AML-193 (cell line): Measurements from ENCODE around the gene TNRC6C.

ENCODE experiments used
- DNase-seq, 2 experiments: peaks; one replicate each; lab custom pipeline; 2025; lab: John Stamatoyannopoulos, UW

The TNRC6C gene, protein sequence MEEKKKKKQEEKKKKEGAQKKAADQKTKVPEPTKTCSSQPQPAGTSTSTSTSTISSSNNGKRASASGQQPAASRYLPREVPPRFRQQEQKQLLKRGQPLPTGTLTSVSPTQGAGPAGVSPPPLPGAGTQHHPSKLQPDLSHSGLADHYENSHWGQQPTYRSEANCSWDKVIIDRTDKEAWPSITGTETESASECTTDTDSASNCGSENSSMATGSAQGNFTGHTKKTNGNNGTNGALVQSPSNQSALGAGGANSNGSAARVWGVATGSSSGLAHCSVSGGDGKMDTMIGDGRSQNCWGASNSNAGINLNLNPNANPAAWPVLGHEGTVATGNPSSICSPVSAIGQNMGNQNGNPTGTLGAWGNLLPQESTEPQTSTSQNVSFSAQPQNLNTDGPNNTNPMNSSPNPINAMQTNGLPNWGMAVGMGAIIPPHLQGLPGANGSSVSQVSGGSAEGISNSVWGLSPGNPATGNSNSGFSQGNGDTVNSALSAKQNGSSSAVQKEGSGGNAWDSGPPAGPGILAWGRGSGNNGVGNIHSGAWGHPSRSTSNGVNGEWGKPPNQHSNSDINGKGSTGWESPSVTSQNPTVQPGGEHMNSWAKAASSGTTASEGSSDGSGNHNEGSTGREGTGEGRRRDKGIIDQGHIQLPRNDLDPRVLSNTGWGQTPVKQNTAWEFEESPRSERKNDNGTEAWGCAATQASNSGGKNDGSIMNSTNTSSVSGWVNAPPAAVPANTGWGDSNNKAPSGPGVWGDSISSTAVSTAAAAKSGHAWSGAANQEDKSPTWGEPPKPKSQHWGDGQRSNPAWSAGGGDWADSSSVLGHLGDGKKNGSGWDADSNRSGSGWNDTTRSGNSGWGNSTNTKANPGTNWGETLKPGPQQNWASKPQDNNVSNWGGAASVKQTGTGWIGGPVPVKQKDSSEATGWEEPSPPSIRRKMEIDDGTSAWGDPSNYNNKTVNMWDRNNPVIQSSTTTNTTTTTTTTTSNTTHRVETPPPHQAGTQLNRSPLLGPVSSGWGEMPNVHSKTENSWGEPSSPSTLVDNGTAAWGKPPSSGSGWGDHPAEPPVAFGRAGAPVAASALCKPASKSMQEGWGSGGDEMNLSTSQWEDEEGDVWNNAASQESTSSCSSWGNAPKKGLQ (N-terminal part only)

DNA sequence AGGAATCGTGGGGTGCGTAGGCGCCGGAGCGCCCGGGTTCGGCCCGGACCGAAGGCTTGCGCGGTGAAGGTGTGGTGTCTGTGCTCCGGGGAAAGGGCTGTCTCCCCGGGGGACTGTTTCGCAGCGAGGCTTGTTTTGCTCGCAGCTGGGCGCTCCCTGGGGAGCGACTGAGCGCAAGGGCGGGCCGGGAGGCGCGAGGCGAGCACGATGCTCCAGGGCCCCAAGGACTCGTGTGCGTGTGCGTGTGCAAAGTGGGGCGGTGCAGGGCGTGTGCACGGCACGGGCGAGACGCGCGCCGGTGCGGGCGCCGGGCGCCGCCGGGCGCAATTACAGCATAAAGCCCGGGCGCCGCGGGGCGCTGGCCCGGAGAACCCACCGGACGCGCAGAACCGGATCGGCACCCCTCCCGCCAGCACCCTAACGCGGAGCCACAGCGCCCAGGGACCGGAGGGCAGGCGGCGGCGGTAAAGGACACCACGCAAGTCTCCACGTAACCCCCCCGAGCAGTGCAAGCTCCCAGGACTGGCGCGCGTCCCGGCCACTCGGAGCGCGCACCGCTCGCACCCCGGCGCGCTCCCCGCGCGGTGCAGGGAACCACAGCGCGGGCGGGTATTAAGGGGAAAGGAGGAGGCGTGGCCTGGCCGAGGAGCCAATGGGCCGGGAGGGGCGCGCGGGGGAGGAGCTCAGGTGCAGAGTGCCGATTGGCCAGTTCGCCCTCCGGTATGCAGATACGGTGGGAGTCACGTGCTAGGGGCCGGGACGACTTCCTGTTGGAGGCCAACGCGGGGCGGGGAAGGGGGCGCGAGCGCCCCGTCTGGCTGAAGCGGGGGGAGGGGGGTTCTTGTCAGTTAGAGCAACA is at the start of gene TNRC6C:
Gene TNRC6C (plus strand): TSS at position 847 of the 859 bp plus-strand sequence. CDS start 45,504 bp downstream, outside the sequence.
- DNase-seq = peak; percentile 89 to 92

DNA sequence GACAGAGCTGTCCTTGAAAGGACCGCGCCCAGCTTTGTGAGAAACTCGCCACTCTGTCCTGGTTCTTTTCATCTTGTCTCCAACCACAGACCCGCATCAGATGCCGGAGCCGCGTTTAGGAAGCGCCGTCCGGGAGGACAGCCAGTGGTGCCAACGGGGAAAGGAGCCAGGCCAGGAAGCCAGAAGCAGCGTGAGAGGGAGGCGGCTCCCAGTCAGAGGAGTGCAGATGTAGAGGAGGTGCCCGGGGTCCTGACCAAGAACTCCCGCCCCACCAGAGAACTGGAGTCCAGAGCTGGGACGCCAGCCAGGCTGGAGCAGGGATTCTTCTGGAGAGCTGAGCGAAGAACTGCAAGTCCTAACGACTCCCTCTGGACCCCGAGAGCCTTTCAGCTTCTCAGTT is 49.3 kb upstream of the TNRC6C start:
- no peak for DNase-seq

DNA sequence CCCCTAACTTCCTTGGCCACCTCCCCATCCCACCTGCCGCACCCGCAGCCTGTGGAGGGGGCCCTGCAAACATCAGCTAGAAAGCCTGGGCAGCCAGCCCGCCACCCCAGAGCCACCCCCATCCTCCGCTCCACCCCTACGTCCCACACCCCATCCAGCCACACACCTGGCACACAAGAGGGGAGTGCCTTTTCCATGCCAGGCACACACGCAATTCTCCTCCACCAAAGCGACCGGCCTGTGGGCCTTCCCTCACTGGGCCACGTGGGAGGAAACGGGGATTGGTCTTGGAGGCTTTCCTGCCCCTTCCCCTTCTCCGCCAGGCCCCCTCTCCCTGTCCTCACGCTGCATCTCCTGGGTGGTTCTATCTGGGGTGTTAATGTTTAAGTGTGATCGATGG is 48.7 kb upstream of the TNRC6C start:
- no peak for DNase-seq

DNA sequence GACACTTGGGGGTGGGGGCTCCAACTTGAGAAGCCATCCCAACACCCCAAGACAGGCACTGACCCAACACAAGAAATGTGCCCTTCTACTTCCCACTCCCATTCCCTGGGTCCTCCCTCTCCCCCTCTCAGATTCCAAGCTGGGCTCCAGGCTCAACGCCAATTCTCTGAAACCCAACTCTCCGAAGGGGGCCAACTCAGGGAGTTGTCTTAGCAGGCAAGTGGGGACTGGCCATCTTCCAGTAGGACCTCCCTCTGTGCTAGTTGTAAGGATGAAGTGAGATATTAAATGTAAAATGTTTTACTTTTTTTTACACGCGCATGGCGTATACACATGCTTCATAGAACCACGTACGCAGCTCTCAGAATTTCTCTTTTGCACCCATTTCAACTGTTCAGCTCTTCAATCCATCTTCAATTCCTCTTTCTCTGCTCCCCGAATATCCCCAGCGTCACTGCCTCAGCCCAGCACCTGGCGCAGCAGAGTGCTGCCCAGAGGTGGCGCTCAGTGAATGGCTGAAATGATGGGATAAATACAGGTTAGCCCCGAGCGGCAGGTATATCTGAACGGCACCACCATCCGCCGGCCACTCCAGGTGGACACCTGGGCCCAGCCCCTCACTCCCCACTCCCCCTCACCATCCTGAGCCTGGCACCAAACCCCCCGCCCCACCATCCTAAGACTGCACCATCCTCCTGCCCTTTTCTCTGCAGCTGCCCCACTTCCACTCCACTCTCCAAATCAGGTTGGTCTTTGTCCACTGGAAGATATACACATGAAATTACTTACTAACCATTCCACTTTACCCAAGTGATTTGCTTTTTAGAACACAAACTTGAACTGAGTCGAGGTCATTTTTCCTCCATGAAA is 43.9 kb upstream of the TNRC6C start:
- no peak for DNase-seq

DNA sequence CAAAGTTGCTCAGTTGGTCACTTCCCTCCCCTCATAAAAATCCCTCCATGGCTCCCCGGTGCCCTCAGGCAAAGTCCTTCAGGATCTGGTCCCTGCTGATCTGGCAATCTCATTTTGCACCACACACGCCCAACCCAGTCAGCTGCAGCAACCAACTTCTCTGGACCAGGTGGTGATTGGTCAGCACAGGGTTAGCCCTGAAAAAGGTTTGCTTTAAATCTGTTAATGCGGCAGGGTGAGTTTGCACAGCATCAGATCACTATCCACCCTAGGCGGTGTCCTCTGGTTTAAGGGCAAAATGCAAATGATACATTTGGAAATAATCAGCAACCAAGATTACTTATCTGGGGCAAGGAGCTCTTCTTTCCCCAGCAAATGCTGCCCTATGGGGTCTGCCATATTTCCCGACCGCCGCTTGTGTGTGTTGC is 42.9 kb upstream of the TNRC6C start:
- DNase-seq = no peak

DNA sequence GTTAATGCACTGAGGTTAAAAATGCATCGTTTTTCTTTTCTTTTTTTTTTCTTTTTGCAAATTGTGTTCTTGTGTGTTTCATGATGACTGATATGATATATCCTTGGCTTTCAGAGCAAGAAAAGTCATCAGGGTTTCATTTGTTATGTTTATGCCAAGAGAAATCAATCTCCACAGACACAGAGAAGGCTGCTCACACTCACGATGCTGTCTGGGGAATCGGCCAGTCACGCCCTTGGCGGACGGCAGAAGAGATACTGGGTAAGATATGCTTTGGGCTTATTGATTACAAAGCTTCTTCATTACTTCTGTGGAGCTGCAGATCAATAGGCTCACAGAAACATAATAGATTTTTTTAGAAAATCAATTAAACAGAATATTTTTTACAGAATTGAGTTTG is 42.2 kb upstream of the TNRC6C start:
- no peak for DNase-seq

DNA sequence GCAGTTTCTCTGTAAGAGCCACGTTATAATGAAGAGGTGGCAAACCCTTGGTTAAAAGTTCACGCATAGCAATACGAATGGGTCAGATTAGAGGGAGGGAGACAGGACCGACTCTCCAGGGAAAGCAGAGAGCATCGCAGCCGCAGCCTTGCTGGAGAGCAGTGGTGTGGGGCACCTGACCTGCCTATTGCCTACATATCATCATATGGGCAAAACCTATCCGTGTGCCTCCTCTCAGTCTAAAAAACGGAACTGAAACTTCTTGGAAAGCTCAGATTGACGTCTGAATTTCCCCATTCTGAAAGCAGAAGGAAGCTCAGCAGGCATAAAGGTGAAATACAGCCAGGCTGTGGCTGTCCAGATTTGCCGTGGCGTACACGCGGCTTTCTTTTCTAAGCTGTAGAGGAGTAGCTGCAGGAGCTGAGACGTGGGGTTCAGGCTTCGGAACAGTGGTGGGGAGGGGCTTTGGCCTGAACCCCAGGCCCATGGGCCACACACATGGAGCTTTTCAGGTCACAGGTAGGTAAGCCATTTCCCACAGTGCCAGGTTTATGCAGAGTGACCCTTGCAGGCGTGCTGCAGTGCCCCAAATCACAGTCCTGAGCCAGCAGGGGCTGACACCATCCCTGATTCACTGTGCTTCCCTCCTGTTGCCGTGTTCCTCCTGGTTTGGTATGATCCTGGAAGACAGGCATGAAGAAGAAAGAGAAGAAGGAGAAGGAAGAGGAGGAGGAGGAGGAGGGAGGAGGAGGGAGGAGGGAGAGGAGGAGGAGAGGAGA is 41.6 kb upstream of the TNRC6C start:
- peak; percentile 82 for DNase-seq

DNA sequence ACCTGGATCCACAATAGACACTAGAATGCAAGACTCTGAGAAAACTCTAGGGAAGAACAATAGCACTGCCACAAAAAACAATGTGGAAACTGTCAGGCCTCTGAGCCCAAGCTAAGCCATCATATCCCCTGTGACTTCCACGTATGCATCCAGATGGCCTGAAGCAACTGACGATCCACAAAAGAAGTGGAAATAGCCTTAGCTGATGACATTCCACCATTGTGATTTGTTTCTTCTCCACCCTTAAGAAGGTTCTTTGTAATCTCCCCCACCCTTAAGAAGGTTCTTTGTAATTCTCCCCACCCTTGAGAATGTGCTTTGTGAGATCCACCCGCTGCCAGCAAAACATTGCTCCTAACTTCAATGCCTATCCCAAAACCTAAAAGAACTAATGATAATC is 39.2 kb upstream of the TNRC6C start:
- DNase-seq = no peak

DNA sequence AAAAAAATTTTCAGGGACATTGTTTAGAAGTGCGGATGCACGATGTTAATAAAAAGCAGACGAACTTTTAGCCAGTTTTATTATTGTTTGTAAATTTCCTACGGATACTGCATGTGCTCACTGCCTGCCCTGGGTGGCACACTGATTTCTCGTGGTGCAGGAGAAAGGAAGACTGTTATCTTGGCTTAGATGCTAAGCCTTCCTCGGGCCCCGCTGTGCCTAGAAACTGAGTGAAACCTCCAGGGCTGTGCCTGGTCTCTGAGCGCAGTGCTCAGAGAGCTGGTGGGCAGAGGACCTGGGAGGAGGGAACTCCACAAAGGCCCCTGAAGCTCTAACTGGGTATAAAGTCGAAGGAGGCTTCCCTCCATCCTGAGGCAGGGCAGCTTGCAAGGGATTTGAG is 35.4 kb upstream of the TNRC6C start:
- no peak for DNase-seq

DNA sequence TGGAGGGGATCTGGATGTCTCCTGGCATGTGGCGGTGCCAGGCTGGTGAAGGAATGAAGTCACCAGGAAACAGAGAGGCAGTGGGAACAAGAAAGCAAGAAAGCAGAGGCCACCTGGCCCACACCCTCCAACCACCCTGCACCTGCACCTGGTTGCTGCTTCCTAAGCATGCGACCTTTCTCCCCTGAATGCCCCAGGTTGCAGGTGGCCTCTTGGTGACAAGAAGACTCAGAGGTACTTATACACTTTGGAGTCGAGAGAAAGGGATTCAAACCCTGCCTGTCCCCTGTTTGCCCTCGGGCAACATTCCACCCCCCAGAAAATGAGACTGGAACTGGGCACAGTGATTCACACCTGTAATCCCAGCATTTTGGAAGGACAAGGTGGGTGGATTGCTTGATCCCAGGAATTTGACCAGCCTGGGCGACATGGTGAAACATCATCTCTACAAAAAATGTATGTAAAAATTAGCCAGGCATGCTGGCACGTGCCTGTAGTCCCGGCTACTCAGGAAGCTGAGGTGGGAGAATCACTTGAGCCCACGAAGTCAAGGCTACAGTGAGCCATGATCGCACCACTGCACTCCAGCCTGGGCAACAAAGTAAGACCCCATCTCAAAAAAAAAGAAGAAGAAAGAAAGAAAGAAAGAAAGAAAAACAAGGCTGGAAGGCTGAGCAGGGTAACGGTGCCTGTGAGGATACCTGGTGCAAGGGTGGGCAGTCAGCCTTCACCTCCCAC is 34.6 kb upstream of the TNRC6C start:
- no peak for DNase-seq

DNA sequence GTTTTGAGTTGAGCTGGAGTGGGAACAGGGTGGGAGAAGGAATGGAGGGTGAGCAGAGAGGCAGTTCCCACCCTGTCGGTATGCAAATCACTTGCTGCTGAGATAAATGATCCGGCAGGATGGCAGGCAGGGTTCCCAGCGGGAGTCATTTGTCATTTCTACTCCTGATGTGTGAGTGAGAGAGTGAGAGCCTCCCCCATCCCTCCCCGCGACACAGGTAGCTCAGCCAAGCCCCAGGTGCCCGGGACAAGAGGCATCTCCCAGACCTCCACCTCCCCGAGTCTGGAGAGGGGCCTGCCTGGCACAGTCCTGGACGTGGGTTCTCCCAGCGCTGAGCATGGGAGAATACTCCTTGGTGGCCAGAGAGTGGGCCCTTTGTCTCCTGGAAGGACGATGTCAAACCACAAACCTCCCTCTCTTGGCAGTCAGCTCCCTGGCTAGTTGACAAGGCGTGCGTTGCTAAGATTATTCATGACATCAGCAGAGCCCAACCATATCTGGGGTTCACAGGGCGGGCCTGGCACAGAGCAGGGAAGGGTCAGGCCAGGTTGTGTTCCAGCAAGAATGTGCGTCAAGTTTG is 33.7 kb upstream of the TNRC6C start:
- DNase-seq = no peak

DNA sequence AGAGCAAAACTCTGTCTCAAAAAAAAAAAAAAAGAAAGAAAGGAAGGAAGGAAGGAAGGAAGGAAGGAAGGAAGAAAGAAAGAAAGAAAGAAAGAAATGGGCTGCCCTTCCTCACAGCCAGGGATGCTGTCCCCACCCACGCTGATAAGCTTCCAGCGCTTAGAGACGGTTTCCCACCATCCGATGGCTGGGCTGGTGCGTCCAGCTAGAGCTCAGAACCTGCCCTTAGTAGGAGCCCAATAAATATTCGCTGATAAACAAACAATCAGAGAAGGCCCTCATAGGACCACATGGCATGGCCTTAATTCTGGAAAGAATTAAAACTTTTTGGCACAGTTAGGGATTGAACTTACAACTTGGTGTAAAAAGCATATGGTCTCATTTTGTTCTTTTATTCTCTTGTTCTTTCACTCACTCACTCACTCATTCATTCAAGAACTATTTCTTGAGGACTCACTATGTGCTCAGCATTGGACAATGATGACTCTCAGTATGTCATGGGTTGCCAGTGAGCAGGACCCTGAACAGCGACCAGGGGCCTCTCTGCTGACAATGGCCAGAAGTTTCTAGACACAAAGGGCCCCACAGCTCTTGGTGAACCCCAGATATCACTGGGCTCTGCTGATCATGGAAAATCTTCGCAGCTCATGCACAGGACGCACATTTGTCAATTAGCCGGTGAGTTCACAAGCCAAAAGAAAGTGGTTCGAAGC is 32.5 kb upstream of the TNRC6C start:
- no peak for DNase-seq

DNA sequence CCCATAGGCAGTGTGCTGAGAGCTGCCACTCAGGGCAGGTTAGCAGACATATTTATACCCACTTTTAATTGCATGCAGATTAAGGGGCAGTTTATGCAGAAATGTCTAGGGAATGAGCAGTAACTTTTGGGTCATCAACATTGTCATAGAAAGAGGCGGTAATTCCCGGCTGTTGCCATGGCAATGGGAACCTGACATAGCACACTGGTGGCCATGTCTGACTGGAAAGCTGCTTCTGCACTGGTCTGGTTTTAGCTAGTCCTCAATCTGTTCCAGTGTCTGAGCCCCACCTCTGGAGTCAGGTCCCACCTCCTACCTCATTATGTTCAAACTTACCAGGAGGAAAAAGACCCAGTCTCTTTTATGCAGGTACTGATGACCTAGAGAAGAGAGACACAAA is 31.5 kb upstream of the TNRC6C start:
- no peak for DNase-seq

DNA sequence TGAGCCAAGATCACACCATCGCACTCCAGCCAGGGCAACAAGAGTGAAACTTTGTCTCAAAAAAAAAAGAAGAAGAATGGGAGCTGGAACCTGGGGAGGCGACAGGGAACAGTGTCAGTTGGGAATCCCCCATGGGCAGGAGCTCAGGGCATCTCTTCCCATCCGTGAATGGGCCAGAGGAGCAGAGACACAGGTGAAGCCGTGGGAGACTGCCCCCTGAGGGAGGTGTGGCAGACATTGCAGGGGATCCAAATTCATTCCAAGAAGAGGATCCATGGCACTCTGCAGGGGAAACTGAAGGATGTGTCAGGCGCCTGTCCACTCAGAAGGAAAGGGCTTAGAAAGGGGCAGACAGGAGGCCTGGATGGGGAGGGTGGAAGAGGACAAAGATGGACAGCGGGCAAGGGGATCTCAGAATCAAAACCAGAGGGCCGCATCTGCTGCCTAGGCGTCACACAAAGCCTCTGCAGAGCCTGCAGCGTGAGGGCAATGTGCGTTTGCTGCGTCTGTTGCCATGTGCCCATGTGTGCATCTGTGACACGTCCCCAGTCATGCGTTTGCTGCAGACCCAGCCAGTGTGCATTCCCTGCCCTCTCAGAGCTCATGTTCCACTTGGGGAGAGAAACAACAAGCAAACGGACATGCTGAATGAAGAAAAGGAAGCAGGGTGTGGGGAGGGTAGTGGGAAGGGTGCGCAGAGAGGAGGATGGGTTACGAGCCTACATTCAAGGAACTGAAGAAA is 30.6 kb upstream of the TNRC6C start:
- no peak for DNase-seq

DNA sequence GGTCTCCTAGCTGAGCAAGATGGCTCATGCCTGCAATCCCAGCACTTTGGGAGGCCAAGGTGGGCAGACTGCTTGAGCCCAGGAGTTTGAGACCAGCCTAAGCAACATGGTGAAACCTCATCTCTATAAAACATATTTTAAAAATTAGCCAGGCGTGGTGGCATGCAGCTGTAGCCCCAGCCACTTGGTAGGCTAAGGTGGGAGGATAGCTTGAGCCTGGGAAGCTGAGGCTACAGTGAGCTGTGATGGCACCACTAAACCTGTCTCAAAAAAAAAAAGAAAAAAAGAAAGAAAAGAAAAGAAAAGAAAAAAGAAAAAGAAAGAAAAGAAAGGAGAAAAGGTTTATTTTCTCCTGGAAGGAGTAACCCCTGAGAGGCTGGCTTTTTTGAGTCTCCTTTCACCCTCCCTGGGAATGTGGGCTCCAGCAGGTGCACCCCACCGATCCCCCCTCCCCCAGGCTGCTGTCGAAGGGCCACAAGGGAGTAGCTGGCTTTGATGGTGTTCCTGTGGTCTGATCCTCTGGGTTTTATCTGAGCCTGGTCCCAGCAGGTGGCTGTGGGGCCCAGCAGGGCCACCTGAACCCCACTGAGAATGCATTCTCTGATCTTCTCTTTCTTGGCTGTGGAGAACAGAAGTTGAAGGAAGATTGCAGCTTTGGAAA is 29.9 kb upstream of the TNRC6C start:
- DNase-seq = no peak

DNA sequence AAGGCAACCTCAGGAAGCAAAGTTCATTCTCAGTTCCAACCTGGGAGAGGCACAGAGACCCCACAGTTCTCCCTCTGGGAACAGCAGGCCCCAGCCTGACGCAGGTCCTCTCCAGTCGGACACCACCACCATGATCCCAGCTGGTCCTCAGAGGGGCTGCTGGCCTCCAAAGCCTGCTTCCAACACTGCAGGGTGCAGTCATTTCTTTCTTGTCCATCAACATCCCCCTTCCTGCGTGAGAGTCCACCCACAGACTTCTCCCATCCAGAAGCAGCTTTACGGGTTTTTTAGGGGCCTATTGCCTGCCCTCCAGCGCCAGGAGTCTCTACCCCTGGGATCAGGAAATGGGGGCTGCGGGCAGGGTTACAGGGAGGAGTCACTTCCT is 29.3 kb upstream of the TNRC6C start:
- no peak for DNase-seq
